Left lung (tissue), 10 donors: ENCODE measurements around the gene CD3E. TPM values are rescaled to one million over a fixed set of nuclear protein-coding genes. Genes with fewer than 3 reads are reported as not detected.

Source experiments
- ATAC-seq: fragments of 200-7000 bp; cut with Tn5 transposase; one replicate; pipeline ENCODE4 v1.9.1; 2020; ENCODE audit warnings: moderate library complexity
- DNase-seq, 4 donors: peaks; one replicate each; pipeline ENCODE4 v3.0.0-alpha.2; 2013 to 2020
- H3K27ac ChIP-seq, 2 donors: fragments of 200-600 bp; sonication (generic) in 1 of 2; one replicate each; pipeline versions ENCODE4 v1.5.0 to v1.8.0; 2020 to 2021
- H3K27me3 ChIP-seq, 2 donors: fragments of 200-600 bp; sonication (generic) in 1 of 2; one replicate each; pipeline versions ENCODE4 v1.5.0 to v1.8.0; 2020 to 2021
- H3K36me3 ChIP-seq, 2 donors: fragments of 200-600 bp; sonication (generic) in 1 of 2; one replicate each; pipeline versions ENCODE4 v1.5.0 to v1.8.0; 2020 to 2021
- H3K4me1 ChIP-seq, 2 donors: fragments of 200-600 bp; one replicate each; pipeline ENCODE4 v1.8.0; 2021
- H3K4me3 ChIP-seq, 2 donors: fragments of 200-600 bp; sonication (generic) in 1 of 2; one replicate each; pipeline versions ENCODE4 v1.5.0 to v1.8.0; 2020 to 2021; ENCODE audit warnings: mild to moderate bottlenecking in 1 of 2
- H3K9me3 ChIP-seq, 2 donors: fragments of 200-600 bp; sonication (generic) in 1 of 2; one replicate each; pipeline versions ENCODE4 v1.5.0 to v1.8.0; 2020 to 2021
- CTCF ChIP-seq, 2 donors: fragments of 200-600 bp; sonication (generic) in 1 of 2; IDR thresholded peaks; one replicate each; pipeline versions ENCODE4 v1.5.0 to v1.8.0; 2021; ENCODE audit warnings: antibody characterized with exemption in 2 of 2
- intact Hi-C, 2 donors: fragments of 100-400 bp; cut with DNase I; formaldehyde crosslinking; loops; one replicate each; pipeline versions ENCODE4 v1.11.2 to v1.14.2; 2022
- polyA plus RNA-seq, 6 donors: library from polyadenylated mRNA; unstranded; fragments of 120-200 nt; gene quantifications; one replicate each; pipeline ENCODE4 v1.2.1, GENCODE V29; 2013; ENCODE audit not compliant: insufficient read length in 6 of 6
- total RNA-seq, 2 donors: library from RNA; stranded (reverse); fragmentation: NEBNext Ultra II Directional; extraction: Animal tissue kit (Norgen Biotek cat#: 25700); gene quantifications; one replicate each; pipeline ENCODE4 v1.2.1, GENCODE V29; 2021
- donor health status: DM: no; HTN: yes; CAD: no.
- donor health status: DM: no; HTN: no; CAD: no.

The CD3E gene
- total and polyA plus RNA-seq, 8 donors: 0.95 to 10.5 (median 2.1) TPM

- Histone ChIP-seq H3K4me1 (peaks cover 2 to 44% of the 10 kb centered on the region in 2 donors), H3K4me3 (peak within 1 kb of the TSS; percentile 29 to 46), H3K9me3 (peaks cover 0 to 2% of the 10 kb centered on the region in 2 donors), H3K36me3 (peaks cover 0 to 11% of the 10 kb centered on the region in 2 donors), H3K27me3 (no peaks in the 10 kb centered on the region), H3K27ac (peak within 1 kb of the TSS; percentile 70 to 79)
- no peak for TF ChIP-seq CTCF (IDR thresholded peaks at IDR 0.05)
- DNase-seq (peak in 3 of 4 donors; percentile 68 to 83 (median 82)), ATAC-seq (peak; percentile 89)
- intact Hi-C loops: no loop called here
Observed at GRCh38 chr11:118263695-118264568, 40.6 kb upstream of the CD3E start, which contains the start of gene MPZL2. TSS of gene MPZL2 (minus strand) at chr11:118264297. CDS start at chr11:118264153, 144 bp downstream.

GRCh38 chr11:118264569-118265465, 39.7 kb upstream of the CD3E start:
- no peaks in the 10 kb centered on the region for H3K9me3 ChIP-seq
- intact Hi-C loops: no loop called here
- no peaks in the 10 kb centered on the region for H3K27me3 ChIP-seq
- TF ChIP-seq CTCF (IDR thresholded peaks at IDR 0.05): no peak
- H3K4me3 ChIP-seq: peak overlapping the region in 1 of 2 donors; percentile 46
- ATAC-seq (peak; percentile 15), DNase-seq (no peak)
- H3K27ac ChIP-seq: peak overlapping the region; percentile 70 to 79
- peaks cover 2 to 44% of the 10 kb centered on the region in 2 donors for H3K4me1 ChIP-seq
- H3K36me3 ChIP-seq: peaks cover 0 to 7% of the 10 kb centered on the region in 2 donors

- Histone ChIP-seq H3K4me1 (peaks cover 0 to 44% of the 10 kb centered on the region in 2 donors), H3K9me3 (no peaks in the 10 kb centered on the region), H3K27ac (peak overlapping the region; percentile 70 to 79), H3K4me3 (peak overlapping the region in 1 of 2 donors; percentile 46), H3K36me3 (peaks cover 0 to under 1% of the 10 kb centered on the region in 2 donors), H3K27me3 (no peaks in the 10 kb centered on the region)
- intact Hi-C loops: no loop called here
- TF ChIP-seq CTCF (IDR thresholded peaks at IDR 0.05): no peak
- DNase-seq (peak in 3 of 4 donors; percentile 64 to 84 (median 80)), ATAC-seq (peak; percentile 48)
Observed at GRCh38 chr11:118265954-118266353, 38.6 kb upstream of the CD3E start.

GRCh38 chr11:118267486-118267885, 37.0 kb upstream of the CD3E start:
- intact Hi-C loops: no loop called here
- no peak for TF ChIP-seq CTCF (IDR thresholded peaks at IDR 0.05)
- peaks cover 0 to 40% of the 10 kb centered on the region in 2 donors for H3K4me1 ChIP-seq
- ATAC-seq (no peak), DNase-seq (no peak)
- H3K27me3 ChIP-seq: no peaks in the 10 kb centered on the region
- H3K27ac ChIP-seq: no peak overlapping the region
- H3K4me3 ChIP-seq: no peak overlapping the region
- H3K36me3 ChIP-seq: no peaks in the 10 kb centered on the region
- H3K9me3 ChIP-seq: no peaks in the 10 kb centered on the region
